OCI-LY3 (cell line): Measurements from ENCODE around the gene AIFM1.

ENCODE experiments used
- EZH2phosphoT487 ChIP-seq: fragments of 200-600 bp; shearing (Covaris generic); IDR thresholded peaks from 2 replicates; pipeline ENCODE4 v1.6.1; 2018; ENCODE audit warnings: antibody characterized with exemption, mixed run types, low read depth
- TF ChIP-seq, protein P1 (sequence below): fragments of 200-600, 300-600 bp; sonication (generic); IDR thresholded peaks from 2 replicates; pipeline ENCODE4 v1.5.1; 2014; ENCODE audit warnings: antibody characterized with exemption, low read length, low read depth

DNA sequence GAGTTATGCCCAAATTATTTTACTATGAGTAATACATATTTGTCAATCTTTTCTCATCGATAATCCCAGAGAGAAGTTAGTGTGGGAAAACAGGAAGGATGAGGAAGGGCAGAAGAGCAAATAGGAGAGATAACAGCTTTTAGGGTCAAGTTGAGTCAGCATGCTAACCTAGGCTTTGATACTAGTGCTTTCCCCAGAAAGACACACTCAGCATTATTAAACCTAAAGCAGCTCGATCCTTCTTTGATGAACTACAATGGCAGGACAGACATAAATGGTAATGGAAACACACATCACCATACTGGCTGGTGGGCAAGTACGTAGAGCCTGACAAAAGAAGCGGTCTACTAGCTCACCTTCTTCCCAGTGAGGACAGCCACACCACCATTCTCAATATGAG is 20.5 kb downstream of the AIFM1 start:
- TF ChIP-seq, protein P1, sequence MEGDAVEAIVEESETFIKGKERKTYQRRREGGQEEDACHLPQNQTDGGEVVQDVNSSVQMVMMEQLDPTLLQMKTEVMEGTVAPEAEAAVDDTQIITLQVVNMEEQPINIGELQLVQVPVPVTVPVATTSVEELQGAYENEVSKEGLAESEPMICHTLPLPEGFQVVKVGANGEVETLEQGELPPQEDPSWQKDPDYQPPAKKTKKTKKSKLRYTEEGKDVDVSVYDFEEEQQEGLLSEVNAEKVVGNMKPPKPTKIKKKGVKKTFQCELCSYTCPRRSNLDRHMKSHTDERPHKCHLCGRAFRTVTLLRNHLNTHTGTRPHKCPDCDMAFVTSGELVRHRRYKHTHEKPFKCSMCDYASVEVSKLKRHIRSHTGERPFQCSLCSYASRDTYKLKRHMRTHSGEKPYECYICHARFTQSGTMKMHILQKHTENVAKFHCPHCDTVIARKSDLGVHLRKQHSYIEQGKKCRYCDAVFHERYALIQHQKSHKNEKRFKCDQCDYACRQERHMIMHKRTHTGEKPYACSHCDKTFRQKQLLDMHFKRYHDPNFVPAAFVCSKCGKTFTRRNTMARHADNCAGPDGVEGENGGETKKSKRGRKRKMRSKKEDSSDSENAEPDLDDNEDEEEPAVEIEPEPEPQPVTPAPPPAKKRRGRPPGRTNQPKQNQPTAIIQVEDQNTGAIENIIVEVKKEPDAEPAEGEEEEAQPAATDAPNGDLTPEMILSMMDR = no peak
- TF ChIP-seq EZH2phosphoT487 = no peak
